ENCODE measurements around the gene GKN1. TPM values are rescaled to one million over a fixed set of nuclear protein-coding genes. Genes with fewer than 3 reads are reported as not detected.

The GKN1 gene
- polyA plus RNA-seq, 1 donor from 2014 or later: not detected

GRCh38 chr2:69003731-69004130 lies 29.3 kb downstream of the GKN1 start:
- no peaks in the 10 kb centered on the region for H3F3A ChIP-seq (ENCODE audit: insufficient read depth, low read length, poor library complexity, severe bottlenecking)
- no peak overlapping the region for H3K9ac ChIP-seq (ENCODE audit: low read length)
- H2AFZ ChIP-seq (ENCODE audit: low read depth, low read length): no peak overlapping the region
- no peak overlapping the region for H3K4me3 ChIP-seq (ENCODE audit: low read length)
- TF ChIP-seq TAF1 (IDR thresholded peaks at IDR 0.05; ENCODE audit: low read depth) (no peak), RAD21 (conservative IDR thresholded peaks at IDR 0.05) (no peak), MXI1 (conservative IDR thresholded peaks at IDR 0.05; ENCODE audit: poor library complexity, severe bottlenecking) (no peak), EZH2 (IDR thresholded peaks at IDR 0.05; ENCODE audit: borderline replicate concordance, insufficient read depth, low read length, poor library complexity, severe bottlenecking) (no peak), REST (IDR thresholded peaks at IDR 0.05; ENCODE audit: borderline replicate concordance) (no peak), CTCF (IDR thresholded peaks at IDR 0.05; ENCODE audit: poor library complexity, severe bottlenecking) (no peak), POLR2AphosphoS5 (IDR thresholded peaks at IDR 0.05) (no peak), SMC3 (conservative IDR thresholded peaks at IDR 0.05; ENCODE audit: poor library complexity) (no peak), EP300 (conservative IDR thresholded peaks at IDR 0.05; ENCODE audit: poor library complexity, severe bottlenecking) (no peak)
- H3K9me3 ChIP-seq (ENCODE audit: low read length): no peaks in the 10 kb centered on the region
- H3K36me3 ChIP-seq (ENCODE audit: insufficient read depth, low read length): no peaks in the 10 kb centered on the region
- no peaks in the 10 kb centered on the region for H4K20me1 ChIP-seq (ENCODE audit: insufficient read depth)
- H3K79me2 ChIP-seq (replicated peaks; ENCODE audit: insufficient read depth, low read length): no peaks in the 10 kb centered on the region
- H3K27me3 ChIP-seq (ENCODE audit: insufficient read depth, low read depth, low read length): no peaks in the 10 kb centered on the region
- no peaks in the 10 kb centered on the region for H3K9me2 ChIP-seq (ENCODE audit: insufficient read depth, low read length)
- H3K4me2 ChIP-seq (ENCODE audit: low read length): no peak overlapping the region
- H3K27ac ChIP-seq (ENCODE audit: low read length): no peak overlapping the region

GRCh38 chr2:69007169-69007568 lies 32.7 kb downstream of the GKN1 start:
- H3F3A ChIP-seq (ENCODE audit: insufficient read depth, low read length, poor library complexity, severe bottlenecking): no peaks in the 10 kb centered on the region
- no peak overlapping the region for H3K4me3 ChIP-seq (ENCODE audit: low read length)
- no peaks in the 10 kb centered on the region for H4K20me1 ChIP-seq (ENCODE audit: insufficient read depth)
- no peaks in the 10 kb centered on the region for H3K79me2 ChIP-seq (replicated peaks; ENCODE audit: insufficient read depth, low read length)
- no peaks in the 10 kb centered on the region for H3K27me3 ChIP-seq (ENCODE audit: insufficient read depth, low read depth, low read length)
- TF ChIP-seq SMC3 (conservative IDR thresholded peaks at IDR 0.05; ENCODE audit: poor library complexity) (no peak), POLR2AphosphoS5 (IDR thresholded peaks at IDR 0.05) (no peak), EP300 (conservative IDR thresholded peaks at IDR 0.05; ENCODE audit: poor library complexity, severe bottlenecking) (no peak), EZH2 (IDR thresholded peaks at IDR 0.05; ENCODE audit: borderline replicate concordance, insufficient read depth, low read length, poor library complexity, severe bottlenecking) (no peak), RAD21 (conservative IDR thresholded peaks at IDR 0.05) (no peak), REST (IDR thresholded peaks at IDR 0.05; ENCODE audit: borderline replicate concordance) (no peak), MXI1 (conservative IDR thresholded peaks at IDR 0.05; ENCODE audit: poor library complexity, severe bottlenecking) (no peak), TAF1 (IDR thresholded peaks at IDR 0.05; ENCODE audit: low read depth) (no peak), CTCF (IDR thresholded peaks at IDR 0.05; ENCODE audit: poor library complexity, severe bottlenecking) (no peak)
- H3K4me2 ChIP-seq (ENCODE audit: low read length): no peak overlapping the region
- no peaks in the 10 kb centered on the region for H3K9me3 ChIP-seq (ENCODE audit: low read length)
- H3K36me3 ChIP-seq (ENCODE audit: insufficient read depth, low read length): no peaks in the 10 kb centered on the region
- H3K27ac ChIP-seq (ENCODE audit: low read length): no peak overlapping the region
- H3K9me2 ChIP-seq (ENCODE audit: insufficient read depth, low read length): no peaks in the 10 kb centered on the region
- H3K9ac ChIP-seq (ENCODE audit: low read length): no peak overlapping the region
- no peak overlapping the region for H2AFZ ChIP-seq (ENCODE audit: low read depth, low read length)
